GM23338 (cell line): ENCODE measurements around the gene NKX2-1. TPM values are rescaled to one million over a fixed set of nuclear protein-coding genes. Genes with fewer than 3 reads are reported as not detected.

Experiments used
- ATAC-seq: fragments of 200-7000 bp; cut with Tn5 transposase; 3 replicates; pipeline ENCODE4 v1.9.1; 2020
- DNase-seq: peaks from one replicate; pipeline ENCODE4 v3.0.0-alpha.2; 2015; ENCODE audit warnings: low spot score
- H2AFZ ChIP-seq: fragments of 200-600 bp; sonication (generic); 2 replicates; pipeline ENCODE4 v1.8.0; 2016; ENCODE audit warnings: antibody characterized with exemption, mild to moderate bottlenecking, moderate library complexity
- H3F3A ChIP-seq: fragments of 200-600 bp; sonication (generic); replicated peaks from 2 replicates; pipeline ENCODE4 v1.8.0; 2017; ENCODE audit warnings: antibody characterized with exemption, mixed run types, low read depth
- H3K27ac ChIP-seq: fragments of 200-600 bp; sonication (generic); 2 replicates; pipeline ENCODE4 v1.6.1; 2016; ENCODE audit warnings: low read depth
- H3K27me3 ChIP-seq: fragments of 200-600 bp; sonication (generic); 2 replicates; pipeline ENCODE4 v1.8.0; 2016; ENCODE audit warnings: mild to moderate bottlenecking, mixed run types, moderate library complexity; ENCODE audit not compliant: insufficient read depth
- H3K36me3 ChIP-seq: fragments of 200-600 bp; sonication (generic); 2 replicates; pipeline ENCODE4 v1.8.0; 2016; ENCODE audit warnings: mild to moderate bottlenecking; ENCODE audit not compliant: insufficient read depth
- H3K4me1 ChIP-seq: fragments of 200-600 bp; sonication (generic); 2 replicates; pipeline ENCODE4 v1.8.0; 2016; ENCODE audit warnings: mild to moderate bottlenecking, moderate library complexity; ENCODE audit not compliant: insufficient read depth
- H3K4me2 ChIP-seq: fragments of 200-600 bp; sonication (generic); 2 replicates; pipeline ENCODE4 v1.7.1; 2017; ENCODE audit warnings: mixed run types
- H3K4me3 ChIP-seq: fragments of 200-600 bp; sonication (generic); 2 replicates; pipeline ENCODE4 v1.6.1; 2016; ENCODE audit warnings: mixed run types
- H3K79me2 ChIP-seq: fragments of 200-600 bp; sonication (generic); replicated peaks from 2 replicates; pipeline ENCODE4 v1.8.0; 2017; ENCODE audit warnings: mild to moderate bottlenecking; ENCODE audit not compliant: insufficient read depth
- H3K9me2 ChIP-seq: fragments of 200-600 bp; sonication (generic); 2 replicates; pipeline ENCODE4 v1.8.0; 2017; ENCODE audit not compliant: insufficient read depth
- H4K20me1 ChIP-seq: fragments of 200-600 bp; sonication (generic); replicated peaks from 2 replicates; pipeline ENCODE4 v1.8.0; 2017; ENCODE audit warnings: mild to moderate bottlenecking; ENCODE audit not compliant: insufficient read depth
- H3K27ac Mint-ChIP-seq: 2 replicates; pipeline ENCODE4 v1.8.0; 2020; ENCODE audit warnings: inconsistent platforms, mild to moderate bottlenecking, moderate library complexity, mixed read lengths
- H3K27me3 Mint-ChIP-seq: 3 replicates; pipeline ENCODE4 v1.8.0; 2022; ENCODE audit warnings: low read depth, mild to moderate bottlenecking, moderate library complexity, mixed read lengths, inconsistent platforms; ENCODE audit not compliant: insufficient read depth, poor library complexity
- H3K36me3 Mint-ChIP-seq: 3 replicates; pipeline ENCODE4 v1.8.0; 2021; ENCODE audit warnings: low read depth, mild to moderate bottlenecking, inconsistent platforms, moderate library complexity, mixed read lengths
- H3K4me1 Mint-ChIP-seq: 3 replicates; pipeline ENCODE4 v1.8.0; 2020; ENCODE audit warnings: mild to moderate bottlenecking, inconsistent platforms, mixed read lengths
- H3K4me3 Mint-ChIP-seq: 3 replicates; pipeline ENCODE4 v1.8.0; 2021; ENCODE audit warnings: moderate library complexity, mild to moderate bottlenecking, inconsistent platforms, mixed read lengths
- H3K9me3 Mint-ChIP-seq: 3 replicates; pipeline ENCODE4 v1.8.0; 2020; ENCODE audit warnings: moderate library complexity, mild to moderate bottlenecking, inconsistent platforms, mixed read lengths
- CREB1 ChIP-seq: fragments of 250-450 bp; sonication (Bioruptor Pico); IDR thresholded peaks from 2 replicates; pipeline ENCODE4 v1.5.0; 2020; ENCODE audit warnings: low read depth, mild to moderate bottlenecking, moderate library complexity
- EZH2 ChIP-seq: fragments of 200-600 bp; sonication (generic); IDR thresholded peaks from one replicate; pipeline ENCODE4 v1.8.0; 2017; ENCODE audit warnings: antibody characterized with exemption, mild to moderate bottlenecking, low read depth; ENCODE audit not compliant: unreplicated experiment
- EZH2phosphoT487 ChIP-seq: fragments of 200-600 bp; sonication (generic); IDR thresholded peaks from one replicate; pipeline ENCODE4 v1.8.1; 2018; ENCODE audit warnings: antibody characterized with exemption; ENCODE audit not compliant: unreplicated experiment
- JUNB ChIP-seq: IDR thresholded peaks from one replicate; pipeline ENCODE4 v1.6.1; 2016; ENCODE audit warnings: antibody characterized with exemption; ENCODE audit not compliant: unreplicated experiment
- NANOG ChIP-seq: IDR thresholded peaks from 2 replicates; pipeline ENCODE4 v1.6.1; 2016; ENCODE audit warnings: antibody characterized with exemption, borderline replicate concordance
- POLR2AphosphoS5 ChIP-seq: IDR thresholded peaks from 2 replicates; pipeline ENCODE4 v1.6.1; 2016; ENCODE audit warnings: antibody characterized with exemption, low read depth
- STAT1 ChIP-seq: IDR thresholded peaks from one replicate; pipeline ENCODE4 v1.6.1; 2016; ENCODE audit warnings: antibody characterized with exemption; ENCODE audit not compliant: unreplicated experiment
- ZNF114 ChIP-seq: fragments of 250-450 bp; sonication (Bioruptor Pico); IDR thresholded peaks from 2 replicates; pipeline ENCODE4 v1.5.0; 2020; ENCODE audit warnings: mild to moderate bottlenecking, moderate library complexity
- ZNF331 ChIP-seq: fragments of 250-450 bp; sonication (Bioruptor Pico); IDR thresholded peaks from 2 replicates; pipeline ENCODE4 v1.5.0; 2020; ENCODE audit warnings: low read depth, mild to moderate bottlenecking, moderate library complexity
- polyA plus RNA-seq: library from polyadenylated mRNA; unstranded; fragments of >200 nt; fragmentation: Nextera tagmentation; extraction: Ambion mirVana; gene quantifications from 2 replicates; pipeline ENCODE4 v1.2.1, GENCODE V29; 2016
- total RNA-seq: library from RNA; depleted of rRNA; stranded (reverse); fragments of >200 nt; shearing (Covaris generic); gene quantifications from 2 replicates; pipeline ENCODE4 v1.2.3, GENCODE V29; 2014
- TF ChIP-seq, protein P1 (sequence below): IDR thresholded peaks from 2 replicates; pipeline ENCODE4 v1.6.1; 2016; ENCODE audit warnings: antibody characterized with exemption
- TF ChIP-seq, protein P2 (sequence below): fragments of 250-450 bp; sonication (Bioruptor Pico); IDR thresholded peaks from 2 replicates; pipeline ENCODE4 v1.5.0; 2020; ENCODE audit warnings: mild to moderate bottlenecking, moderate library complexity
- TF ChIP-seq, protein P3 (sequence below), 2 experiments: fragments of 200-600 bp in 1 of 2; sonication (generic) in 1 of 2; conservative IDR thresholded peaks; 2 replicates each; pipeline versions ENCODE4 v1.5.1 to v1.6.1; 2016 to 2017; ENCODE audit warnings: antibody characterized with exemption in 2 of 2, low read depth in 2 of 2, mild to moderate bottlenecking in 2 of 2, moderate library complexity in 1 of 2
- TF ChIP-seq, protein P4 (sequence below): IDR thresholded peaks from one replicate; pipeline ENCODE4 v1.6.1; 2018; ENCODE audit warnings: antibody characterized with exemption; ENCODE audit not compliant: unreplicated experiment

The NKX2-1 gene
- total and polyA plus RNA-seq, 2 experiments from 2014 or later = not detected

DNA sequence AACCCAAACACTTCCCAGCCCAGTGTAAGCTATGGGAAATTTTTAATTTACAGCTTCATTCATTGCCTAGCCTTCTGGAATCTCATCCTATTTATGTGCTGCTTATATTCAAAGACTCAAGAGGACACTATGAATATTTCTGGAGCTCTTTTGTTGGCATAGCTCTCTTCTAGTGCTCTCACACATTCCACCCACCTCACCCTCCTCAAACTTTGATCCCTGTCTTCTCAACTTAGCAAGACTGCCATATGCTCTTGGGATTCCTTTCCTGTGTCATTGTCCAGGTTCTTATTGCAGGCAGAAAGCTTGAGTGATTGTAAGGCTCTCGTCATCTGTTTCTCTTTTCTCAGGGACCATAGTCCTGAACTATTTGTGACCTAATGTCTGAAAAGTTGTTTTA, 18.0 kb upstream of the NKX2-1 start:
- no peaks in the 10 kb centered on the region for H3K9me2 ChIP-seq
- no peak overlapping the region for H2AFZ ChIP-seq
- ATAC-seq = no peak
- no peaks in the 10 kb centered on the region for H4K20me1 ChIP-seq
- TF ChIP-seq JUNB = no peak
- no peak for TF ChIP-seq NANOG
- TF ChIP-seq ZNF114 = no peak
- TF ChIP-seq, protein P1, sequence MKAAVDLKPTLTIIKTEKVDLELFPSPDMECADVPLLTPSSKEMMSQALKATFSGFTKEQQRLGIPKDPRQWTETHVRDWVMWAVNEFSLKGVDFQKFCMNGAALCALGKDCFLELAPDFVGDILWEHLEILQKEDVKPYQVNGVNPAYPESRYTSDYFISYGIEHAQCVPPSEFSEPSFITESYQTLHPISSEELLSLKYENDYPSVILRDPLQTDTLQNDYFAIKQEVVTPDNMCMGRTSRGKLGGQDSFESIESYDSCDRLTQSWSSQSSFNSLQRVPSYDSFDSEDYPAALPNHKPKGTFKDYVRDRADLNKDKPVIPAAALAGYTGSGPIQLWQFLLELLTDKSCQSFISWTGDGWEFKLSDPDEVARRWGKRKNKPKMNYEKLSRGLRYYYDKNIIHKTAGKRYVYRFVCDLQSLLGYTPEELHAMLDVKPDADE = no peak
- TF ChIP-seq, protein P2, sequence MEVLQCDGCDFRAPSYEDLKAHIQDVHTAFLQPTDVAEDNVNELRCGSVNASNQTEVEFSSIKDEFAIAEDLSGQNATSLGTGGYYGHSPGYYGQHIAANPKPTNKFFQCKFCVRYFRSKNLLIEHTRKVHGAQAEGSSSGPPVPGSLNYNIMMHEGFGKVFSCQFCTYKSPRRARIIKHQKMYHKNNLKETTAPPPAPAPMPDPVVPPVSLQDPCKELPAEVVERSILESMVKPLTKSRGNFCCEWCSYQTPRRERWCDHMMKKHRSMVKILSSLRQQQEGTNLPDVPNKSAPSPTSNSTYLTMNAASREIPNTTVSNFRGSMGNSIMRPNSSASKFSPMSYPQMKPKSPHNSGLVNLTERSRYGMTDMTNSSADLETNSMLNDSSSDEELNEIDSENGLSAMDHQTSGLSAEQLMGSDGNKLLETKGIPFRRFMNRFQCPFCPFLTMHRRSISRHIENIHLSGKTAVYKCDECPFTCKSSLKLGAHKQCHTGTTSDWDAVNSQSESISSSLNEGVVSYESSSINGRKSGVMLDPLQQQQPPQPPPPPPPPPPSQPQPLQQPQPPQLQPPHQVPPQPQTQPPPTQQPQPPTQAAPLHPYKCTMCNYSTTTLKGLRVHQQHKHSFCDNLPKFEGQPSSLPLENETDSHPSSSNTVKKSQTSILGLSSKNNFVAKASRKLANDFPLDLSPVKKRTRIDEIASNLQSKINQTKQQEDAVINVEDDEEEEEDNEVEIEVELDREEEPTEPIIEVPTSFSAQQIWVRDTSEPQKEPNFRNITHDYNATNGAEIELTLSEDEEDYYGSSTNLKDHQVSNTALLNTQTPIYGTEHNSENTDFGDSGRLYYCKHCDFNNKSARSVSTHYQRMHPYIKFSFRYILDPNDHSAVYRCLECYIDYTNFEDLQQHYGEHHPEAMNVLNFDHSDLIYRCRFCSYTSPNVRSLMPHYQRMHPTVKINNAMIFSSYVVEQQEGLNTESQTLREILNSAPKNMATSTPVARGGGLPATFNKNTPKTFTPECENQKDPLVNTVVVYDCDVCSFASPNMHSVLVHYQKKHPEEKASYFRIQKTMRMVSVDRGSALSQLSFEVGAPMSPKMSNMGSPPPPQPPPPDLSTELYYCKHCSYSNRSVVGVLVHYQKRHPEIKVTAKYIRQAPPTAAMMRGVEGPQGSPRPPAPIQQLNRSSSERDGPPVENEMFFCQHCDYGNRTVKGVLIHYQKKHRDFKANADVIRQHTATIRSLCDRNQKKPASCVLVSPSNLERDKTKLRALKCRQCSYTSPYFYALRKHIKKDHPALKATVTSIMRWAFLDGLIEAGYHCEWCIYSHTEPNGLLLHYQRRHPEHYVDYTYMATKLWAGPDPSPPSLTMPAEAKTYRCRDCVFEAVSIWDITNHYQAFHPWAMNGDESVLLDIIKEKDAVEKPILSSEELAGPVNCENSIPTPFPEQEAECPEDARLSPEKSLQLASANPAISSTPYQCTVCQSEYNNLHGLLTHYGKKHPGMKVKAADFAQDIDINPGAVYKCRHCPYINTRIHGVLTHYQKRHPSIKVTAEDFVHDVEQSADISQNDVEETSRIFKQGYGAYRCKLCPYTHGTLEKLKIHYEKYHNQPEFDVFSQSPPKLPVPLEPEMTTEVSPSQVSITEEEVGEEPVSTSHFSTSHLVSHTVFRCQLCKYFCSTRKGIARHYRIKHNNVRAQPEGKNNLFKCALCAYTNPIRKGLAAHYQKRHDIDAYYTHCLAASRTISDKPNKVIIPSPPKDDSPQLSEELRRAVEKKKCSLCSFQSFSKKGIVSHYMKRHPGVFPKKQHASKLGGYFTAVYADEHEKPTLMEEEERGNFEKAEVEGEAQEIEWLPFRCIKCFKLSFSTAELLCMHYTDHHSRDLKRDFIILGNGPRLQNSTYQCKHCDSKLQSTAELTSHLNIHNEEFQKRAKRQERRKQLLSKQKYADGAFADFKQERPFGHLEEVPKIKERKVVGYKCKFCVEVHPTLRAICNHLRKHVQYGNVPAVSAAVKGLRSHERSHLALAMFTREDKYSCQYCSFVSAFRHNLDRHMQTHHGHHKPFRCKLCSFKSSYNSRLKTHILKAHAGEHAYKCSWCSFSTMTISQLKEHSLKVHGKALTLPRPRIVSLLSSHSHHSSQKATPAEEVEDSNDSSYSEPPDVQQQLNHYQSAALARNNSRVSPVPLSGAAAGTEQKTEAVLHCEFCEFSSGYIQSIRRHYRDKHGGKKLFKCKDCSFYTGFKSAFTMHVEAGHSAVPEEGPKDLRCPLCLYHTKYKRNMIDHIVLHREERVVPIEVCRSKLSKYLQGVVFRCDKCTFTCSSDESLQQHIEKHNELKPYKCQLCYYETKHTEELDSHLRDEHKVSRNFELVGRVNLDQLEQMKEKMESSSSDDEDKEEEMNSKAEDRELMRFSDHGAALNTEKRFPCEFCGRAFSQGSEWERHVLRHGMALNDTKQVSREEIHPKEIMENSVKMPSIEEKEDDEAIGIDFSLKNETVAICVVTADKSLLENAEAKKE = no peak
- no peak for TF ChIP-seq EZH2phosphoT487
- TF ChIP-seq CREB1 (CRISPR knock-in tag) = no peak
- TF ChIP-seq EZH2 = no peak
- no peak for TF ChIP-seq ZNF331 (CRISPR knock-in tag)
- TF ChIP-seq, protein P3, sequence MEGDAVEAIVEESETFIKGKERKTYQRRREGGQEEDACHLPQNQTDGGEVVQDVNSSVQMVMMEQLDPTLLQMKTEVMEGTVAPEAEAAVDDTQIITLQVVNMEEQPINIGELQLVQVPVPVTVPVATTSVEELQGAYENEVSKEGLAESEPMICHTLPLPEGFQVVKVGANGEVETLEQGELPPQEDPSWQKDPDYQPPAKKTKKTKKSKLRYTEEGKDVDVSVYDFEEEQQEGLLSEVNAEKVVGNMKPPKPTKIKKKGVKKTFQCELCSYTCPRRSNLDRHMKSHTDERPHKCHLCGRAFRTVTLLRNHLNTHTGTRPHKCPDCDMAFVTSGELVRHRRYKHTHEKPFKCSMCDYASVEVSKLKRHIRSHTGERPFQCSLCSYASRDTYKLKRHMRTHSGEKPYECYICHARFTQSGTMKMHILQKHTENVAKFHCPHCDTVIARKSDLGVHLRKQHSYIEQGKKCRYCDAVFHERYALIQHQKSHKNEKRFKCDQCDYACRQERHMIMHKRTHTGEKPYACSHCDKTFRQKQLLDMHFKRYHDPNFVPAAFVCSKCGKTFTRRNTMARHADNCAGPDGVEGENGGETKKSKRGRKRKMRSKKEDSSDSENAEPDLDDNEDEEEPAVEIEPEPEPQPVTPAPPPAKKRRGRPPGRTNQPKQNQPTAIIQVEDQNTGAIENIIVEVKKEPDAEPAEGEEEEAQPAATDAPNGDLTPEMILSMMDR (conservative IDR thresholded peaks at IDR 0.05; ENCODE audit: low read depth in 2 of 2) = no peak
- TF ChIP-seq, protein P4, sequence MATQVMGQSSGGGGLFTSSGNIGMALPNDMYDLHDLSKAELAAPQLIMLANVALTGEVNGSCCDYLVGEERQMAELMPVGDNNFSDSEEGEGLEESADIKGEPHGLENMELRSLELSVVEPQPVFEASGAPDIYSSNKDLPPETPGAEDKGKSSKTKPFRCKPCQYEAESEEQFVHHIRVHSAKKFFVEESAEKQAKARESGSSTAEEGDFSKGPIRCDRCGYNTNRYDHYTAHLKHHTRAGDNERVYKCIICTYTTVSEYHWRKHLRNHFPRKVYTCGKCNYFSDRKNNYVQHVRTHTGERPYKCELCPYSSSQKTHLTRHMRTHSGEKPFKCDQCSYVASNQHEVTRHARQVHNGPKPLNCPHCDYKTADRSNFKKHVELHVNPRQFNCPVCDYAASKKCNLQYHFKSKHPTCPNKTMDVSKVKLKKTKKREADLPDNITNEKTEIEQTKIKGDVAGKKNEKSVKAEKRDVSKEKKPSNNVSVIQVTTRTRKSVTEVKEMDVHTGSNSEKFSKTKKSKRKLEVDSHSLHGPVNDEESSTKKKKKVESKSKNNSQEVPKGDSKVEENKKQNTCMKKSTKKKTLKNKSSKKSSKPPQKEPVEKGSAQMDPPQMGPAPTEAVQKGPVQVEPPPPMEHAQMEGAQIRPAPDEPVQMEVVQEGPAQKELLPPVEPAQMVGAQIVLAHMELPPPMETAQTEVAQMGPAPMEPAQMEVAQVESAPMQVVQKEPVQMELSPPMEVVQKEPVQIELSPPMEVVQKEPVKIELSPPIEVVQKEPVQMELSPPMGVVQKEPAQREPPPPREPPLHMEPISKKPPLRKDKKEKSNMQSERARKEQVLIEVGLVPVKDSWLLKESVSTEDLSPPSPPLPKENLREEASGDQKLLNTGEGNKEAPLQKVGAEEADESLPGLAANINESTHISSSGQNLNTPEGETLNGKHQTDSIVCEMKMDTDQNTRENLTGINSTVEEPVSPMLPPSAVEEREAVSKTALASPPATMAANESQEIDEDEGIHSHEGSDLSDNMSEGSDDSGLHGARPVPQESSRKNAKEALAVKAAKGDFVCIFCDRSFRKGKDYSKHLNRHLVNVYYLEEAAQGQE = no peak
- no peak for TF ChIP-seq STAT1
- no peak for TF ChIP-seq POLR2AphosphoS5
- H3K4me1 ChIP-seq = no peaks in the 10 kb centered on the region
- H3K36me3 ChIP-seq = no peaks in the 10 kb centered on the region
- H3K27ac Mint-ChIP-seq = no peak overlapping the region
- H3K36me3 Mint-ChIP-seq = no peaks in the 10 kb centered on the region
- H3K4me2 ChIP-seq = no peak overlapping the region
- DNase-seq = no peak
- no peaks in the 10 kb centered on the region; the same call in 2 of the 3 replicates for H3K9me3 Mint-ChIP-seq
- no peaks in the 10 kb centered on the region for H3K79me2 ChIP-seq
- peaks cover 5% of the 10 kb centered on the region for H3K27me3 Mint-ChIP-seq
- H3K4me3 ChIP-seq = no peak overlapping the region
- no peak overlapping the region for H3K4me3 Mint-ChIP-seq
- H3K4me1 Mint-ChIP-seq = no peaks in the 10 kb centered on the region
- no peak overlapping the region for H3K27ac ChIP-seq
- peaks cover 3% of the 10 kb centered on the region; the same call in 1 of the 2 replicates for H3K27me3 ChIP-seq
- no peaks in the 10 kb centered on the region for H3F3A ChIP-seq
